ENCODE measurements around the gene SCN9A.
"Not testable (repeated sequence)": the region's sequence is repeated elsewhere in the genome, so short reads cannot be mapped to it uniquely, and the experiment has no call there.

The SCN9A gene

GRCh38 chr2:166332106-166332505 is 43.6 kb downstream of the SCN9A start:
- DNase-seq = no peak

GRCh38 chr2:166331468-166331867 is 44.3 kb downstream of the SCN9A start:
- DNase-seq = no peak

GRCh38 chr2:166329465-166329864 is 46.3 kb downstream of the SCN9A start:
- DNase-seq = no peak

- DNase-seq = no peak
Measured at GRCh38 chr2:166328147-166328546, 47.6 kb downstream of the SCN9A start.

GRCh38 chr2:166321076-166321475 is 54.7 kb downstream of the SCN9A start:
- DNase-seq = no peak

- DNase-seq = no peak
Measured at GRCh38 chr2:166314022-166314759, 61.6 kb downstream of the SCN9A start.

- not testable (repeated sequence) for DNase-seq
Measured at GRCh38 chr2:166312863-166313262, 62.9 kb downstream of the SCN9A start.

GRCh38 chr2:166307326-166307725 is 68.4 kb downstream of the SCN9A start:
- DNase-seq = no peak

GRCh38 chr2:166304656-166305055 is 71.1 kb downstream of the SCN9A start:
- DNase-seq = no peak

- DNase-seq = no peak
Measured at GRCh38 chr2:166302036-166302435, 73.7 kb downstream of the SCN9A start.

GRCh38 chr2:166297951-166298350 is 77.8 kb downstream of the SCN9A start:
- DNase-seq = no peak

GRCh38 chr2:166293984-166294383 is 81.8 kb downstream of the SCN9A start:
- no peak for DNase-seq

GRCh38 chr2:166285215-166285614 is 90.5 kb downstream of the SCN9A start:
- no peak for DNase-seq

- DNase-seq = no peak
Measured at GRCh38 chr2:166284359-166284758, 91.4 kb downstream of the SCN9A start.

- DNase-seq = no peak
Measured at GRCh38 chr2:166282154-166282553, 93.6 kb downstream of the SCN9A start.

GRCh38 chr2:166278856-166279255 is 96.9 kb downstream of the SCN9A start:
- no peak for DNase-seq

- no peak for DNase-seq
Measured at GRCh38 chr2:166270376-166270775, 105.4 kb downstream of the SCN9A start.

- DNase-seq = no peak
Measured at GRCh38 chr2:166269322-166269721, 106.4 kb downstream of the SCN9A start.

GRCh38 chr2:166257859-166258258 is 117.9 kb downstream of the SCN9A start:
- DNase-seq = no peak

- DNase-seq = no peak
Measured at GRCh38 chr2:166256896-166257295, 118.8 kb downstream of the SCN9A start.

GRCh38 chr2:166249318-166249717 is 126.4 kb downstream of the SCN9A start:
- no peak for DNase-seq

GRCh38 chr2:166246901-166247300 is 128.8 kb downstream of the SCN9A start:
- no peak for DNase-seq

GRCh38 chr2:166242309-166242708 is 133.4 kb downstream of the SCN9A start:
- no peak for DNase-seq

GRCh38 chr2:166240387-166241313 is 135.1 kb downstream of the SCN9A start:
- no peak for DNase-seq

All from SHP77 (cell line).